ENCODE measurements around the gene CPEB3.

DNA sequence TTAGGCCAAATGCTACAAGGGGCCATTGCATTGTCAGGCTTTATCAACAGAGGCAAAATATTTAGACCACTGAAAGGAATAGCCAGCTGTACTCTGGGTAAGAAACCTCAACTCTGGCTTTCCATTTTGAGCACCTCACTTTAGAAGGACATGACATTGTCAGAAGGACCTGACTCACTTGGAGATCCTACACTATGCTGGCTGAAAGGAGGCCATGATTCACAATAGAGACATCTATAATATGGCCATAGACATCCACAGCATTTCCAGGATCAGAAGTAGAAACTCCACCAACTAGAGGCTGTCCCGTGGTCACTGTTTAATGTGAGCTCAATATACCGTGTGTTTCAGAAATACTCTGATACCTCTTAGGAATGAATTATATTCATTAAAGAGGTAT lies 226.4 kb downstream of the CPEB3 start:
- TF ChIP-seq, protein P1, sequence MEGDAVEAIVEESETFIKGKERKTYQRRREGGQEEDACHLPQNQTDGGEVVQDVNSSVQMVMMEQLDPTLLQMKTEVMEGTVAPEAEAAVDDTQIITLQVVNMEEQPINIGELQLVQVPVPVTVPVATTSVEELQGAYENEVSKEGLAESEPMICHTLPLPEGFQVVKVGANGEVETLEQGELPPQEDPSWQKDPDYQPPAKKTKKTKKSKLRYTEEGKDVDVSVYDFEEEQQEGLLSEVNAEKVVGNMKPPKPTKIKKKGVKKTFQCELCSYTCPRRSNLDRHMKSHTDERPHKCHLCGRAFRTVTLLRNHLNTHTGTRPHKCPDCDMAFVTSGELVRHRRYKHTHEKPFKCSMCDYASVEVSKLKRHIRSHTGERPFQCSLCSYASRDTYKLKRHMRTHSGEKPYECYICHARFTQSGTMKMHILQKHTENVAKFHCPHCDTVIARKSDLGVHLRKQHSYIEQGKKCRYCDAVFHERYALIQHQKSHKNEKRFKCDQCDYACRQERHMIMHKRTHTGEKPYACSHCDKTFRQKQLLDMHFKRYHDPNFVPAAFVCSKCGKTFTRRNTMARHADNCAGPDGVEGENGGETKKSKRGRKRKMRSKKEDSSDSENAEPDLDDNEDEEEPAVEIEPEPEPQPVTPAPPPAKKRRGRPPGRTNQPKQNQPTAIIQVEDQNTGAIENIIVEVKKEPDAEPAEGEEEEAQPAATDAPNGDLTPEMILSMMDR (IDR thresholded peaks at IDR 0.05), result no peak
- no peak for TF ChIP-seq POLR2A (IDR thresholded peaks at IDR 0.05)

All from heart left ventricle (tissue), 13 donors.